HG02885 (cell line): ENCODE results near the gene CACNA2D3.

Experiments used
- ATAC-seq: cut with Tn5 transposase; IDR thresholded peaks from one replicate; pipeline ENCODE4 v1.9.1; 2021; ENCODE audit warnings: mild to moderate bottlenecking; ENCODE audit not compliant: unreplicated experiment, poor library complexity

Gene CACNA2D3

DNA sequence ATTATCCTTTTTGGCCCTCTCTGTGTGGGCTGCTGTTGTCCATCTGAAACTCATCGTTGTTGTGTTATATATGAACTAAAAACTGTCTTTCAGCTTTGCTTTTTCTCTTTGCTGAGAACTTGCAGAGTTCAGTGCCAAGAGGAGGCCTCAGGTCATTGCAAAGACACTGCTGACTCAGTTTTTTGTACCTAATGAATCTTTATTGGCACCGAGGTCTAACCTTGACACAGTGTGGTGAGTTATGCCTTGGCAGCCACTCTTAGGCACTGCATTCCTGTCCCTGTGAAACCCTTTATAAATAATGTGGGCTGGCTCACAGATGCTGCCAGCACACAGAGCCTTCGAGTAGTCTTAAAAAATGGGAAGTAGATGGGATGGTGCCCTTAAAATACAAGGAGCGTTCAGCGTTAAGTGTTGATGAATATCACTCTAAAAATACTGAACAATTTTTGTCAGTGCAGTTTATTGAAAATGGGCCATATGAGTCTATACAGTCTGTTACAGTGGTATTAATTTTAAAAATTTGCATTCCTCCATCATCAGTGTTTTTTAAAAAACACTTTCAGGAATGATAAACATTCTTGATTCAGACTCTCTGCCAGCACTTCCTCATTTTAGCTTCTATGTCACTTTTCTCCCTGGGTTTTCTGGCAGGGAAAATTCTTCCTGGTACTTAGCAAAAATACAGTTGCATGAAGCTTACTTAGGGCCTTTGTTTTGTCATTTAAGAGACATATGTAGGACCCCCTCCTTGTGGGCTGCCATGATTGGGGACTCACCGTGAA lies 234.1 kb downstream of the CACNA2D3 start:
- ATAC-seq, result no peak

DNA sequence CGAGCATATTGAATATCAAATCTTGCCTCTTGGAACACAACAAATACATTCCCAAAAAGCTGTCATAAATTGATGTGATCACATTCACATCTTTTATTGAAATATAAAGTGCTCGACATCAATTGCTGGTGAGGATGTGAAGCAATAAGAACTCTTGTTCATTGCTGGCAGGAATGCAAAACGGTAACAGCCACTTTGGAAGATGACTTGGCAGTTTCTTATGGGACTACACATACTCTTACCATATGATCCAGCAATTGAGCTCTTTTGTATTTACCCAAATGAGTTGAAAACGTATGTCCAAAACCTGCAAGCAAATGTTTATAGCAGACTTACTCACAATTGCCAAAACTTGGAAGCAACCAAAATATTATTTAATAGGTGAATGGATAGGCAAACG lies 234.9 kb downstream of the CACNA2D3 start:
- ATAC-seq, result no peak

DNA sequence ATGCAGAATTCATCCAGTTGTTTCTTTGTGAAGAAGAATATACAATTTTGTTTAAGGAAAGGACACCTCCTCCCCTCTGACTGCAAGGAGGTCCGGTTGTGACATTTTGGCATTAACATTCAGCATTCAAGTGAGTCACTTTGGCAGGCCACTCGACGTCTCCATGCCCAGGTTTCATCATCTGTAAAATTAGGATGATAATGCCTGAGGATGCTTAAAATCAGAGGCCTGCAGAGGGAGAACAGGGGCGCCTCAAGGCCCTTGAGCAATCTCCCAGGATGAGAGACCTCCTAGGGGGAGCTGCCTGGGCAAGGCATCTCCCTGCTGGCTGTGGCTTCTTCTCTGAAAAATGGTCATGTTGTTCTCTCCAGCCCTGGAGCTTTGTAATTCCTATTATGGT lies 236.0 kb downstream of the CACNA2D3 start:
- no peak for ATAC-seq

DNA sequence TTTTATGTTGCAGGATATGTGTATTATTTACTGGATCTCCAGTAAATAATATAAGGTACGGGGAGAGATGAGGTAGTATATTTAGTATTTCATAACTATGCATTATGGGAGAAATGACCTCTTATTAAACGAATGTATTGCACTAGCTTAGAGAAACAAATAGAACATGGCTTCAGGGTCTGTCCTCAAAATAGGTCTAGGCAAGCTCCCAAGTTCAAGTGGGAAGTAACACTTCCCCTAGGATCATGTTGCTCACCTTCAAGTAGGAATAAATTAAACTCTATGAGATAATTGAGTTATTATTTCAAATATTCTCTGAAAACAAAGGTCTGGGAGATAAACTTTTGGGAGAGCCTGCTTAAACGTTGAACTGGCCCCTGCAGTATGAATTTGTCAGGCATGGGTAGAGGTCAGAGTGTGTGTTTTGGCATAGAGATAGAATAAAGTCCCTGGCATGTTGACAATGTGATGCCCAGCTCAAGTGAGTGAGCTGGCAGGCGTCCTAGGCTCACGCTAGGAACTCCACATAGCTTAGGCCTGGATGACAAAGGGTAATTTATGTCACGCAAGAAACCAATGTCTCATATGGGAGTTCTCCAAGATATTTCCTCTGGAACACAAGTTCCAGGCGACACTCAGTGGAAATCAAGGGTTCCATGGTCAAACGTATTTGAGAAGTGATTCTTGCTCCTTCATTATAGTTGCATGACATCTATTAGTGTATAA lies 236.8 kb downstream of the CACNA2D3 start:
- ATAC-seq, result no peak

DNA sequence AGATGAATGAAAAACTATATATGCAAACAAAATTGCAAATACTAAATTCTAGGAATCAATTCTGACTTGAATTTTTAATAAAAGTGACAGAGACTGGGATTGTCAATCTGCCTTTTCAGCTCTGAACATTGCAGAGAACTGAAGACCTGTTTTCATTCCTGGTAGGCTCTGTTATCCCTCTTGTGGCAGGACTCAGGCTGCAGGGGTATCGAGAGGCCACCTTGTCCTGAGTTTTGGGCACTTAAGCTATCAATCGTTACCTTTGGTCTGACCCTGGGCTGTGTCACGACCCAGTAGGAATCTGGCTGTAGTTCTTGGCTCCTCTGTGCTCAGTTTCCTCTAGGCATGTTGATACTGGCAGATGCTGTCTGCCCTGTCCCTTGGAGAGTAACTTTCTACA lies 238.0 kb downstream of the CACNA2D3 start:
- ATAC-seq, result no peak

DNA sequence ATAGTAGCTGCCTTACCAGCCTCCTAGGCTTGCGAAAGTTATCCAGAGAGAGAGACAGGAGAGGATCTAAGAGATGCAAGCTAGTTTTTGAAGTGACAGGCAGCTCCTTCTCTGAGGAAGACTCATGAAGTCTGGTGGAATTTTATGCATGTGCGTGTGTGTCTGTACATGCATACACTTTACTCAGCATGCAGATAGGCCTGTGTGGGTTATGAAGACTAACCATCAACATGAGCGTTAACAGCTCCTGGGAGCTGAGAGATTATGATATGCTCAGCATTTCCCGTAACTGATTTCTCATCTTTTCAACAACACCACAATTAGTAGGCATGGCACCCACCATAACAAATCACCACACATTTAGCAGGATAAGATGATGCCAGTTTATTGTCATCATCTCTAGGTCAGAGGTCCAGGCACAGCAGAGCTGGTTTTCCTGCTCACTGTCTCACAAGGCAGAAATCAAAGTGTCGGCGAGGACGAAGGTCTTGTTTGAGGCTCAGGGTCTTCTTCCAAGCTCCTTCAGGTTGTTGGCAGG lies 239.5 kb downstream of the CACNA2D3 start:
- ATAC-seq, result no peak

DNA sequence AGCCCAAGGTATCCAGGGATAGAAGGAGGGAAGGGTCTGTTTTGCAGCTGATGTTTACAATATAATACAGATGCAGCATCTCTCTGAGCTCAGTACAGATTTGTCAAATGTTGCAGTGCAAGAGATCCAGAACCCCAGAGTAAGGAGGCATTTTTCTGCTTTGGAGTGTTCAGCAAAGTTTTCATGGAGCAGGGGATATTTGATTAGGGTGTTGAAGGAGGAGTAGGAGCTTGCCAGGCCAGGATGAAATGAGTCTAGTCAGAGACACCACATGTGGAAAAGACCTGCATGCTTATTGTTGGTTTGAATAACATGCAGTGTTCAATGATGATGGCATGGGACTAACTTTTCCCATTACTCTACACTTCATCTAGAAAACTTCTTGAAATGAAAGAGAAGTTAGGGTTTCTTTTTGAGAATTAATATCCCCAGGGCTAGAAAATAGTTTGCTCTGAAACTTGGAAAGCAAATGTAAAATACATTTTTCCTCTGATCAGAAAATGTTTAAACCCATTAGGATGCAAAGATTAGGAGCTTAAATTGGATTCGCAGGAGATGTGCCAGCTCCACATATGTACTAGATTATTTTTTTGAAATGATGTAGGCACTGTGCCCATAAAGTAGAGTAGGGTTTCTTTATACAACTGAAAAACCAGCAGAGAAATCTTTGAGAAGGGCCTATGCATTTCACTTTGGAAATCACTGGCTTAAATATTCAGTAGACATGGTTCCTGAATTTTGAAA lies 243.8 kb downstream of the CACNA2D3 start:
- ATAC-seq, result no peak

DNA sequence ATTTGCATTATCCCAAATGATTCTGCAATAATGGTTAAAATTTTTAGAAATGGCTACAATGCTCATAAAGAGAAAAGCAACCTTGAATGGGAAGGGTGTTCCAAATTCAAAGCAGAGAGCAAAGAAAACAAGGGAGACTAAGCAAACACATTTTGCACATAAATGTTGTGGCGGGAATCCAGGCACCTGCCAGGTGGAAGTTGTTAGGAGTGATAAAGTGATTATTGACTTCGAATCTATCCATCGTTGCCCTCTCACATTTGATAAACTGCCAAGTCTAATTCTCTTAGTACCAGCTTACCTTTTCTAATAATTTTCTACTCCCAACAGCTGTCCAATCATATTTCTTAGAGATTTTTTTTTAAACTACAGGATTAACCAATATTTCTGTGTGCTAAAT lies 244.5 kb downstream of the CACNA2D3 start:
- no peak for ATAC-seq

DNA sequence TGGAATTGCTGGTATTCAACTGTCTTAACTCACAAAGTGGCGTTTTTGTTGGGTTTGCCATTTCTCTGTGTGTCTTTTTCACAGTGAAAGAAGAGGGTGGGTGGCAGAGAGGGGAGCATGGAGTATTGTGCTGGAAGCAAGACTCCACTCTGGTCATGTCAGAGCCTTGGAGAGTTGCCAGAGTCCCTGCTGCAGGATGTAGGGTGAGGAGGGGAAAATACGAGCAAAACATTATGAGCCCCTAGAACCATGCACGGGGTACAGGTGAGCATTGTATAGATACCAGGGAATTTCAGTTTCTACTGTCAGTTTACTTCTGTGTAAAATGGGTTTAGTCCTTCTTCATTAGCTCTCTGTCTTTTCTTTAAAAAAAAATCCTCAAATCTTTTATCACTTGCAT lies 249.9 kb downstream of the CACNA2D3 start:
- no peak for ATAC-seq

DNA sequence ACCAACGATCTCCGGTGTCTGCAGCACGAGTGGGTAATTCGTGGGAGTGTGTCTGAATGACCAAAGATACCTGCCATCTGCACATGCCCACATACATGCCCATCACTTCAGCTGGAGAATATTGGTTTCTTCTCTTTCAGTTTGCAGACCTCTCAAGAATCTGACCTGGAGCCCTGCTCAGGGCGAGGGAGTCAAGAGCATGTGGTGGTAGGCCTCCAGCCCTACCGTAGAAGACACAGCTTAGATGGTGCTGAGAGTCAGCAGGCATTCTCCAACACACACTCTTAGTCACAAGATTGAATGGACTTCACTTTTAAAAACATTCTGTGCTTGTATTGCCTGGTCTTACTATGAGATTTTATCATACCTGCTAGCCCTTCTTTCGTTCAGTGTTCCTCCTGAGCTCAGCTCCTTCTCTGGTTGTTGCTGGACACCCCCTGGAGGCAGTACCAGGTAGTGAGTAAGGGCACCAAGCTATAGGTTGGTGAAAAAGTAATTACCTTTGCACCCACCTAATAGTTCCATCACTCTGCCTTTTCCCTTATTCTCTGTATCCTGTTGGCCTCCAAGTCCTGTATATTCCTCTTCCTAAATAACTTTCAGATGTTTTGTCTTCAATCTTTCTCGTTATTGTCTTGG lies 252.0 kb downstream of the CACNA2D3 start:
- ATAC-seq, result no peak

DNA sequence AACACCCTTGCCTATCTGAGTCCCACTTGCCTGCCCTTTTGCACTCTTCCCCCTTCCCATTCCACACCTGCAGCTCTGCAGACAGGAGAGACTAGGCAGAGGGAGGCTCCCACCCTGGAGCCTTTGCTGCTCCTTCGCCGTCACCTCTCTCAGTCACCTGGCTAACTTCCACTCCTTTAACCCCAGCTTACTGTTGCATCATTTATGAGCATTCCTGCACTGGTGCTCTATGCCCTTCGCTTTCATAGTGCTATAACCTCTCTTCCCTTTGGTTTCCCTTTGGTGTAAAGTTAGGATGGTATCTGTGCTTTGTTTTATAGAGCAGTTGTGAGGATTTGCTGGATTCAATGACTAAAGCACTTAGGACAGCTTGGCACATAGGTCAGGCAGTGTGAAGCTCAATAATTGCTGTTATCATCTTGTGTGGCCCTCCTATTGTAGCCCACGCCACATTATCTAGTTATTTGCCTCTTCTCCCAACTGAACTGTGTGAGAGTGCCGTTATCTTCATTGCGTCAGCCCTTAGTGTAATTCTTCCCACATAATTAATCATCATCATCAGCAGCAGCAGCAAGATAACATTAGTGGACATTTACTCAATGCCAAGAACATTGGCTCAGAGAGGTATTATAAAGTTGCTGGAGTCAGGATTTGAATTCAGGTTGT lies 253.9 kb downstream of the CACNA2D3 start:
- no peak for ATAC-seq

DNA sequence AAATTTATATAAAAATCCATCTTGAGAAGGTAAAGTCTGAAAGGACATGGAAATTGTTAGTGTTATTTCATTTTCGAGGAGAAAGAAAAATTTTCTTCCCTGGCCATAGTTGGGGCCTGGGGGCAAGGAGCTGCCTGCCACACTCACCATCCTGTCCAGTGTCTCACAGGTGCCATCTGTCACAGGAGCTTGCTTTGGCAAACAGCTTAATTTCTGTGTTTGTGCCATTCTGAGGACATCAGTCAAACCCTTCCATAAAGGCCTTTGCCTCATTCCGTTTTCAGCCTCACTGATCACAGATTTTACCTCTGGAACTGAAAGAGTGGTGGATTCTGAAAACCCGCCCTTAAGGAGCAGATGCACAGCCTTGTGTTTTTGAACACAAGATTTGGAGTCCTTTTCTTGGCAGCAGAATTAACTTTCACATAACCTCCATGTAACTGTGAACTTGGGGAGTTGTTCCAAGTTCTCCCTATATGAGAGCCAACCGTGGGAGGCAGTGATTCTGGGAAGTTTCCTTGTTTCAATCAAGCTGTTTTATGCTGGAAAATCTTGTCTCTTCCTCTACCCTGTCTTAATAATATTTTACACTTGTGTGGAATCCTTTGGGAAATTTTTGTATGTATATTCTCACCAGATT lies 254.7 kb downstream of the CACNA2D3 start:
- no peak for ATAC-seq

DNA sequence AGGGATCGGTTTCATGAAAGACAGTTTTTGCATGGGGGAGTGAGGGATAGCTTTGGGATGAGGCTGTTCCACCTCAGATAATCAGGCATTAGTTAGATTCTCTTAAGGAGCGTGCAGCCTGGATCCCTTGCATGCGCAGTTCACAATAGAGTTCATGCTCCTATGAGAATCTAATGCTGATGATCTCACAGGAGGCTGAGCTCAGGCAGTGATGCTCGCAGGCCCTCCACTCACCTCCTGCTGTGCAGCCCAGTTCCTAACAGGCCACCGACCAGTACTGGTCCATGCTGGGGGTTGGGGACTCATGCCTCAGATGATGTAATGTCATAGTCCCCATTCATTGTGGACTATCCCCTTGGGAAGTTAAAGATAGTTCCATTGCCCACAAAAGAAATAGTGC lies 255.8 kb downstream of the CACNA2D3 start:
- ATAC-seq, result no peak

DNA sequence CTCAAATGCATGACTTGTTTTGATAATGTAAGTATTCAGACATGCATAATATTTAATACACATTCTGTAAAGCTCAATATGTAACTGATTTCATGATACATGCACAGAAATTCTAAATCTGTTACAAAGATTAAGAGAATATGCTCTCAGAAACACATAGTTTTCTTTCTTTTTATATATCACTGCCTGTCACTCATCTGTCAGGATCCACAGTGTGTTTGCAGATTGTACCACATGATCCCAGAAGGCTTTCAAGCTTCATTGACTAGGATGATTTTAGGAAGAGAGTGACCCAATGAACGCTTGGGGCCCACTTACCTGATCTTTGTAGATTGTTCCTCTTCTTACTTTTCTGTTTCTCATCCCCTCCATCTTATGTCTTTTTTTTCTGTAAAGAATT lies 261.9 kb downstream of the CACNA2D3 start:
- no peak for ATAC-seq

DNA sequence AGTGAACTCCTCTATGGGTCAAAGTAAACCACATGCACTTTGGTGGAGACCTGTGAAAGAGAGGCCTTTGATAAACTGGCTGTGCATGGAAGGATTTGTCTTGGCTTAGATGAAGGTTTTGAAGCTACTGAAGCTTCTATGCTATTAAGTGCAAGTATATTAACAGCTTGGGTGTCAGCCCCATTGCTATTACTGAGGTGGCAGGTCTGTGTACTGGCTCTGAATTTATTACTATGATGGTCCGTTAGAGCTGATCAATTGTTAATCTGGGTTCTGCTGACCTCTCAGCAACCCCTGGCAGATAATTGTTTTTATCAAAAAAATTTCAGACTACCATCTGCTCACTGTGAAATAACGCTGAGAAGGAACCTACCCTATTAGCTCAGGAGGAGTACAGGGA lies 268.2 kb downstream of the CACNA2D3 start:
- ATAC-seq, result no peak

DNA sequence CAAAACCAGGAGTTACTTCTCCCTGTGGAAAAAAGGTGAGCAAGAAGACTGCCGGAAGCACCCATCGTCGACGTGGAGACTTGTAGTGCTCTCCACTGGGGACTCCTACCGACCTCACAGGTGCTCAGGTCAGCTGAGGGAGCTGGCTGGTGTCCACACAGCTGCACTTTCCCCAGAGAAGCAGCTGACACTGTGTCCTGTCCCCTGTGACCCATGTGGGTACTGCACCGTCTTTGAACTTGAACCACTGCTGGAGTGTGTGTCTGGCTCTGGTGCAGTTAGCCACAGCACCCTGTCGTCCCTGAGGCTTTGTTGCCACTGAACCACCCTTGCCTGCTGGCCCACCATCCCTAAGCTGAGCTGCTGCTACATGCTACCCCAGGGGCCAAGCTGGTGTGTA lies 270.8 kb downstream of the CACNA2D3 start:
- no peak for ATAC-seq

DNA sequence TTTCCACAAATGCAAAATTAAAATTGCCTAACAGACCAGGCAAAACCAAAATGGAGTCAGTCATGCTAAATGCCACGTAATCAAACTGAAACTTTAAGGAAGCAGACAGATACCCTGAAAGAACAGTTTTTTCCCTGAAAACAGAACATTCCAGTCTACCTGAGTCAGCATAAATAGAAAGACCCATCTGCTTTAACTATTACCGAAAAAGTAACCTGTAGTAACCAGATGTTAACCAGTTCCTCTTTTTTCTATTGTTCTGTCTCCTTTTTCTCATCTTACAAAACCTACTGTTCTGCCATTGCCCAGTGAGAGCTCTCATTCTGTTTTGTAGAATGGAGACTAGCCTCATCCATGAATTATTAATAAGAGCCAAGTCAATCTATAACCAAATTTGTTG lies 286.0 kb downstream of the CACNA2D3 start:
- no peak for ATAC-seq

DNA sequence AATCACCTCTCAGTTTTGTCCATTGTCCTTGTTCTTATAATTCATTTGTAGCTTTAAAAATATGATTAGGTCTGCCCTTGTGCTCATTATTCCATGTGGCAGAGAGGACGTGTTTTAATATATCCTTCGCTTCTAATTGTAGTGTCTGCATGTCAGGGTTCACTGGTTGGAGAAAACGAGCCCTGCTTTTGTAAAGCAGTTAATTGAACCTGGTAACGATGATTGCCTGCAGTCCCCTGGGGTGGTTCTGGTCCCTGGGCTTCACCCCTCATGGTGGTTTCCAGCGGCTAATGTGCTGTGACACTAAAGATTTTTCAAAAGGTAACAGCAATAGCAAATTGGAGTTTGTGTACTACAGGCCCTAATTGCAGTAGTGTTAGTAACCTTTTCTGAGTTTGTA lies 299.6 kb downstream of the CACNA2D3 start:
- no peak for ATAC-seq

DNA sequence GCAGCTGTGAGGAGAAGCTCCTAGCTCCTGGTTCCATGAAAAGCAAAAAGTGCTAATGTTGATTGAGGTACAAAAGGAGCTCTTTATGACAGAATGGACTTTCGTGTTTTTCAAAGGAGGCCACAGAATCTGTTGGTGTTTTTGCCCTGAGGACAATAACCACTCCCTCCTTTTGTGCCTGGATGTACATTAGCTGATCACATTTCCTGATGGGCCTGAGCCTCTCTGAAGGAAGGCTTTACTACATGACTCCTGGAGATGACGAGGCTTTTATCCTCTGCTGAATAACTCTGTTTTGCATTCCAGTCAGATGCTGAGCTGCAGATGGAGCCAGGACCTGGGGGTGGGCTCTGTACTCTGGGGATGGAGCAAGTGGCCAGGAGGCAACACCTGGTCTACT lies 301.9 kb downstream of the CACNA2D3 start:
- ATAC-seq, result no peak

DNA sequence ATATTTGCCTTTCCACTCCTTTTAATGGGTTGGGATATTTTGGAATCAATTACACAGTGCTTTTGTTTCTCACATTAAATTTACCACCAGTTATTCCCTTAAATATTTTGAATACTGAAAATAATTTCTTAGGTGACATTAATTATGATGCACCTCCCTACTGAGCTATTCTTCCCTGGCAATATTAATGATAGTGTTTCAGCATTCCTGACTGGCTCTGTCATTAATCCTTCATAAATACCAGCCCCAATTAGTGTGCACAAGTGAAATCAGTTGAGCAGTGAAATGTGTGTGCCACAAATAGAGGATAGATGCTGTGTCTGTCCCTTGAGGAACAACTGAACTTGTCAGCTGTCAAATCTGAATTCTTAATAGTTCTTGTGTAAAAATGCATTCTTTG lies 304.0 kb downstream of the CACNA2D3 start:
- ATAC-seq, result no peak
